ENCODE results near the gene ATP6V1A. TPM values are rescaled to one million over a fixed set of nuclear protein-coding genes. Genes with fewer than 3 reads are reported as not detected.

The ATP6V1A gene
- total and polyA plus RNA-seq, 3 donors from 2014 or later: 37.8 to 55.9 (median 51.6) TPM

DNA sequence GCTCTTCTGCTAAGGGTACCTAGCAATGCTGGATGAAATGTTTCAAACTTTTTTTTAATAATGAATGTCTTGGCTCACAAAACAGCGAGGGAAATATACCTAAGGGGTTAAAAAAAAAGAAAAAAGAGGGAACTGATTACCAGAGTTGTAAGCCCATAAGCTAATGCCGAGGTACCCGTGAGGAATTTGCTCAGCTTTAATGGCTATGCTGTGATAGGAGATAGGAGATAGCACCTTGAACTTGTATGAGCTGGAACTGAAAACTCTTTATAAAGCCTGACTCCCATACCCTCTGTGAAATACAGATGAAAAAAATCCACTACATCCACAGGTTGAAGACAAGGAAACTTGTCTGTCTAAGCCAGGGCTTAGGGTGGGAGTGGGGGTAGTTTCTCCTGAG is 105.7 kb downstream of the ATP6V1A start:
- no peaks in the 10 kb centered on the region for H3K27me3 ChIP-seq
- H3K9me3 ChIP-seq: no peaks in the 10 kb centered on the region
- intact Hi-C loops (cut with DNase I; ENCODE audit: low total_unique reads): no loop called here
- H3K27ac ChIP-seq: no peak overlapping the region
- no peak overlapping the region for H3K4me3 ChIP-seq
- TF ChIP-seq, protein P1, sequence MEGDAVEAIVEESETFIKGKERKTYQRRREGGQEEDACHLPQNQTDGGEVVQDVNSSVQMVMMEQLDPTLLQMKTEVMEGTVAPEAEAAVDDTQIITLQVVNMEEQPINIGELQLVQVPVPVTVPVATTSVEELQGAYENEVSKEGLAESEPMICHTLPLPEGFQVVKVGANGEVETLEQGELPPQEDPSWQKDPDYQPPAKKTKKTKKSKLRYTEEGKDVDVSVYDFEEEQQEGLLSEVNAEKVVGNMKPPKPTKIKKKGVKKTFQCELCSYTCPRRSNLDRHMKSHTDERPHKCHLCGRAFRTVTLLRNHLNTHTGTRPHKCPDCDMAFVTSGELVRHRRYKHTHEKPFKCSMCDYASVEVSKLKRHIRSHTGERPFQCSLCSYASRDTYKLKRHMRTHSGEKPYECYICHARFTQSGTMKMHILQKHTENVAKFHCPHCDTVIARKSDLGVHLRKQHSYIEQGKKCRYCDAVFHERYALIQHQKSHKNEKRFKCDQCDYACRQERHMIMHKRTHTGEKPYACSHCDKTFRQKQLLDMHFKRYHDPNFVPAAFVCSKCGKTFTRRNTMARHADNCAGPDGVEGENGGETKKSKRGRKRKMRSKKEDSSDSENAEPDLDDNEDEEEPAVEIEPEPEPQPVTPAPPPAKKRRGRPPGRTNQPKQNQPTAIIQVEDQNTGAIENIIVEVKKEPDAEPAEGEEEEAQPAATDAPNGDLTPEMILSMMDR (IDR thresholded peaks at IDR 0.05): no peak
- TF ChIP-seq POLR2A (IDR thresholded peaks at IDR 0.05): no peak
- WGBS, 2 donors: 49 to 73% methylated on average over 3 of the region's 3 CpGs
- H3K4me1 ChIP-seq: no peaks in the 10 kb centered on the region
- no peaks in the 10 kb centered on the region for H3K36me3 ChIP-seq (ENCODE audit: low read depth, missing control alignments)
- DNase-seq: no peak

Other genes with a start within 250 kb of the ATP6V1A start
- 10 to 100 TPM; 29.4 to 31.2 TPM for gene SPICE1, start 231.9 kb upstream of the ATP6V1A start, total RNA-seq
- 12.6 TPM for gene SPICE1, start 231.9 kb upstream of the ATP6V1A start, polyA plus RNA-seq (ENCODE audit: insufficient read depth, low read depth, low replicate concordance)
- 1 to 10 TPM; 5.9 to 8.6 TPM for gene SIDT1, start 214.5 kb upstream of the ATP6V1A start, total RNA-seq
- gene SIDT1, start 214.5 kb upstream of the ATP6V1A start, polyA plus RNA-seq (ENCODE audit: insufficient read depth, low read depth, low replicate concordance): 5.0 TPM
- 10 to 100 TPM; 22.7 to 25.4 TPM for gene USF3, start 50.4 kb upstream of the ATP6V1A start, total RNA-seq
- 8.6 TPM for gene USF3, start 50.4 kb upstream of the ATP6V1A start, polyA plus RNA-seq (ENCODE audit: insufficient read depth, low read depth, low replicate concordance)
- 100 to 1,000 TPM; 139 to 174 TPM for gene NAA50, start 786 bp upstream of the ATP6V1A start, total RNA-seq
- gene NAA50, start 786 bp upstream of the ATP6V1A start, polyA plus RNA-seq (ENCODE audit: insufficient read depth, low read depth, low replicate concordance): 100.0 TPM
- gene GRAMD1C, start 91.8 kb downstream of the ATP6V1A start, total RNA-seq: 10 to 100 TPM; 24.1 to 24.3 TPM
- 45.5 TPM for gene GRAMD1C, start 91.8 kb downstream of the ATP6V1A start, polyA plus RNA-seq (ENCODE audit: insufficient read depth, low read depth, low replicate concordance)
- gene ZDHHC23, start 201.0 kb downstream of the ATP6V1A start, total RNA-seq: 10 to 100 TPM; 27.1 to 38.7 TPM
- gene ZDHHC23, start 201.0 kb downstream of the ATP6V1A start, polyA plus RNA-seq (ENCODE audit: insufficient read depth, low read depth, low replicate concordance): 36.4 TPM

All from testis (tissue), 3 donors.